Measurements from ENCODE around the gene NPTN. TPM values are rescaled to one million over a fixed set of nuclear protein-coding genes. Genes with fewer than 3 reads are reported as not detected.

NPTN gene
- total and polyA plus RNA-seq, 4 donors: 128 to 221 (median 171) TPM

DNA sequence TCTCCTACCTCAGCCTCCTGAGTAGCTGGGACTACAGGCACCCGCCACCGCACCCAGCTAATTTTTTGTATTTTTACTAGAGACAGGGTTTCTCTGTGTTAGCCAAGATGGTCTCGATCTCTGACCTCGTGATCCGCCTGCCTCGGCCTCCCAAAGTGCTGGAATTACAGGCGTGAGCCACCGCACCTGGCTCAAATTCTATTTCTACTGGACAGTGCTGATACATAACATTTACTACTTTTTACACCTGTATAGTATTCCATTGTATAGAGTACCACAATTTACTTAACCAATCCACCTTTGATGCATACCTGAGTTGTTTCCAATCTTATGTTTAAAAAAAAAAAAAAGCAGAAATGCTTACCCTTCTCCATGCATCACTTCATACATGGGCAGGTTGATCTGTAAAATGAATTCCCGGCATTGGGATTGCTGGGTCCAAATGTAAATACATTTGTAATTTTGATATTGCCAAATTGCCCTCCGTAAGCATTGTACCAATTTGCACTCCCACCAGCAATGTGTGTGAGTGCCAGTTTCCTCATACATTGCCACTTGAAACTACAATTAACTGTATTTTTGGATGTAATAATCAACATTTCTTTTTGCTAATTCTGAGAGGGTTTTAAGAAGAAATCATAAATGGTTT is 94.5 kb downstream of the NPTN start:
- H3K4me1 ChIP-seq (ENCODE audit: control insufficient read depth in 1 of 2, insufficient read depth in 2 of 2, low read length in 2 of 2): no peaks in the 10 kb centered on the region
- peaks cover 2% of the 10 kb centered on the region for H3K9me3 ChIP-seq (ENCODE audit: control insufficient read depth, low read length)
- 97 to 98% methylated on average over 10 of the region's 10 CpGs for WGBS, 2 donors
- no peaks in the 10 kb centered on the region for H3K27me3 ChIP-seq (ENCODE audit: control insufficient read depth in 1 of 2, insufficient read depth in 2 of 2, low read length in 1 of 2)
- H3K4me3 ChIP-seq (ENCODE audit: low read length in 2 of 2): no peak overlapping the region
- DNase-seq: no peak
- no peaks in the 10 kb centered on the region for H3K36me3 ChIP-seq (ENCODE audit: control insufficient read depth in 1 of 2, insufficient read depth in 2 of 2, low read length in 1 of 2)
- intact Hi-C loops (cut with DNase I): no loop called here
- no peak overlapping the region for H3K27ac ChIP-seq (ENCODE audit: low read depth in 1 of 2, low read length in 2 of 2)
- ATAC-seq (ENCODE audit: low FRiP score): no peak

DNA sequence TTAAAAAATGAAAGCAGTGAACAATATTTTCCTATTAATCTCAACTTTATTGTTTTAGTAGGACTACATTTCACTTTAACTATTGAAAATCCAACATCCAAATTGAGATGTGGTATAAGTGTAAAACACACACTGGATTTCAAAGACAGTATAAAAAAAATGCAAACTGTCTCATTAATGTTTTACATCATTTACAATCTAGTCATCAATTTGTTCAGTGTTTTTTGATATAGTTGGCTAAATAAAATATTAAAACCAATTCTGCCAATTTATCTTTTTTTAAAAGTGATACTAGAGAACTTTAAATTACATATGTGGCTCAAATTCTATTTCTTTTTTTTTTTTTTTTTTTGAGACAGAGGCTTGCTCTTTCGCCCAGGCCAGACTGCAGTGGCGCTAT is 95.1 kb downstream of the NPTN start:
- Histone ChIP-seq H3K9me3 (ENCODE audit: control insufficient read depth, low read length) (peaks cover 2% of the 10 kb centered on the region), H3K4me3 (ENCODE audit: low read length in 2 of 2) (no peak overlapping the region), H3K27ac (ENCODE audit: low read depth in 1 of 2, low read length in 2 of 2) (no peak overlapping the region), H3K27me3 (ENCODE audit: control insufficient read depth in 1 of 2, insufficient read depth in 2 of 2, low read length in 1 of 2) (no peaks in the 10 kb centered on the region), H3K36me3 (ENCODE audit: control insufficient read depth in 1 of 2, insufficient read depth in 2 of 2, low read length in 1 of 2) (no peaks in the 10 kb centered on the region), H3K4me1 (ENCODE audit: control insufficient read depth in 1 of 2, insufficient read depth in 2 of 2, low read length in 2 of 2) (no peaks in the 10 kb centered on the region)
- DNase-seq: no peak
- 91 to 100% methylated on average over 2 of the region's 2 CpGs for WGBS, 2 donors
- ATAC-seq (ENCODE audit: low FRiP score): no peak
- intact Hi-C loops (cut with DNase I): no loop called here

DNA sequence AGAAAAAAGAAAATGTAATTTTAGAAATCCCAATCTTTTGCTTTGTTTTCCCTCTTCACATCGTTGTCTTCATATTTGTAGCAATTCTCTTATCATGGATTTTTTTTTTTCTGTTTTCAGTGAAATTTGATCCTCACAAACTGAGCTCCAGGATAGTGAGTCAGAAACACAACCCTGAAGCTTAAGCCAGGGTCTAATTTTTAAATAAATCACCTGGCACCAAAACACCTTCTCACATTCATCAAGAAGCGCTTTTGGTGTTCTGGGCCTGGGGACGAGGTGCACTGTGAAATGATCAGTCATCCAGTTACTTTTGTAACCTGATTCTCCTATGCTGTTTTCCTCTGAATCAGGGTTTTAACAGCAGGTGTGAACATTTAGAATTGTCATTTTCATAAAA is 102.5 kb downstream of the NPTN start:
- H3K4me1 ChIP-seq (ENCODE audit: control insufficient read depth in 1 of 2, insufficient read depth in 2 of 2, low read length in 2 of 2): no peaks in the 10 kb centered on the region
- H3K36me3 ChIP-seq (ENCODE audit: control insufficient read depth in 1 of 2, insufficient read depth in 2 of 2, low read length in 1 of 2): no peaks in the 10 kb centered on the region
- DNase-seq: no peak
- ATAC-seq (ENCODE audit: low FRiP score): no peak
- WGBS, 2 donors: 42 to 49% methylated on average over 3 of the region's 3 CpGs
- no peak overlapping the region for H3K27ac ChIP-seq (ENCODE audit: low read depth in 1 of 2, low read length in 2 of 2)
- intact Hi-C loops (cut with DNase I): no loop called here
- H3K4me3 ChIP-seq (ENCODE audit: low read length in 2 of 2): no peak overlapping the region
- H3K9me3 ChIP-seq (ENCODE audit: control insufficient read depth, low read length): no peaks in the 10 kb centered on the region
- H3K27me3 ChIP-seq (ENCODE audit: control insufficient read depth in 1 of 2, insufficient read depth in 2 of 2, low read length in 1 of 2): no peaks in the 10 kb centered on the region

DNA sequence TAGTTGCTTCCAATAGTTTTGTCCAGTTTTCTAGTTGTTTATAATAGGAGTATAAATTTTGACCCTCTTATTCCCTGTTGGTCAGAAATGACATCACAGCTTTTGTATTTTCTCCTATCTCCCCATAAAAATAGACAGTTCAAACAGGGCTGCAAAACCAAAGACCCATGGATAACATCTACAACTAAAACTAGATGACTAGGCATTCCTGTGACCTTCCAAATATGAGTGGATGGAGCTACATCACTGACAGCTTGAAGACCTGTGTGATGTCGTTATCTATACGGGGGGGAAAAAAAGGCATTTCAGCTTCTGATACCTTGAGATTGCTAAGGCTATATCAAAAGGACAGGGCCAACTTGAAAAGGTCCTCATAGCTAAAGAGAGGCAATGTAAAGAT is 105.6 kb downstream of the NPTN start:
- H3K4me1 ChIP-seq (ENCODE audit: control insufficient read depth in 1 of 2, insufficient read depth in 2 of 2, low read length in 2 of 2): no peaks in the 10 kb centered on the region
- intact Hi-C loops (cut with DNase I): no loop called here
- H3K9me3 ChIP-seq (ENCODE audit: control insufficient read depth, low read length): no peaks in the 10 kb centered on the region
- H3K4me3 ChIP-seq (ENCODE audit: low read length in 2 of 2): no peak overlapping the region
- DNase-seq (no peak), ATAC-seq (ENCODE audit: low FRiP score) (no peak)
- 90 to 94% methylated on average over 2 of the region's 2 CpGs for WGBS, 2 donors
- H3K27ac ChIP-seq (ENCODE audit: low read depth in 1 of 2, low read length in 2 of 2): no peak overlapping the region
- no peaks in the 10 kb centered on the region for H3K36me3 ChIP-seq (ENCODE audit: control insufficient read depth in 1 of 2, insufficient read depth in 2 of 2, low read length in 1 of 2)
- H3K27me3 ChIP-seq (ENCODE audit: control insufficient read depth in 1 of 2, insufficient read depth in 2 of 2, low read length in 1 of 2): no peaks in the 10 kb centered on the region

DNA sequence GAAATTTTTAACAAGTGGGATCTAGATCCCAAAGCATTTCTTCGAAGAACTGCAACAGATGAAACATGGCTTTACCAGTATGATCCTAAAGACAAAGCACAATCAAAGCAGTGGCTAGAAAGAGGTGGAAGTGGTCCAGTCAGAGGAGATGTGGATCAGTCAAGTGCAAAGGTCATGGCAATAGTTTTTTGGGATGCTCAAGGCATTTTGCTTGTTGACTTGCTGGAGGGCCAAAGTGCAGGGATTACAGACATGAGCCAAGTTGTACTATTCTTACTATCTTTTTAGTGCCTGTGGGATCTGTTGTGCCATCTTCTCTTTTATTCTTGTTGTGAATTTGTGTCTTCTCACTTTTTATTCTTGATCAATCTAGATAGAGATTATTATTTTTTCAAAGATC is 108.3 kb downstream of the NPTN start:
- DNase-seq (no peak), ATAC-seq (ENCODE audit: low FRiP score) (no peak)
- Histone ChIP-seq H3K4me1 (ENCODE audit: control insufficient read depth in 1 of 2, insufficient read depth in 2 of 2, low read length in 2 of 2) (no peaks in the 10 kb centered on the region), H3K27me3 (ENCODE audit: control insufficient read depth in 1 of 2, insufficient read depth in 2 of 2, low read length in 1 of 2) (no peaks in the 10 kb centered on the region), H3K36me3 (ENCODE audit: control insufficient read depth in 1 of 2, insufficient read depth in 2 of 2, low read length in 1 of 2) (no peaks in the 10 kb centered on the region), H3K27ac (ENCODE audit: low read depth in 1 of 2, low read length in 2 of 2) (no peak overlapping the region), H3K4me3 (ENCODE audit: low read length in 2 of 2) (no peak overlapping the region), H3K9me3 (ENCODE audit: control insufficient read depth, low read length) (no peaks in the 10 kb centered on the region)
- 97% methylated on average over 1 of the region's 1 CpG for WGBS, 2 donors
- intact Hi-C loops (cut with DNase I): no loop called here

DNA sequence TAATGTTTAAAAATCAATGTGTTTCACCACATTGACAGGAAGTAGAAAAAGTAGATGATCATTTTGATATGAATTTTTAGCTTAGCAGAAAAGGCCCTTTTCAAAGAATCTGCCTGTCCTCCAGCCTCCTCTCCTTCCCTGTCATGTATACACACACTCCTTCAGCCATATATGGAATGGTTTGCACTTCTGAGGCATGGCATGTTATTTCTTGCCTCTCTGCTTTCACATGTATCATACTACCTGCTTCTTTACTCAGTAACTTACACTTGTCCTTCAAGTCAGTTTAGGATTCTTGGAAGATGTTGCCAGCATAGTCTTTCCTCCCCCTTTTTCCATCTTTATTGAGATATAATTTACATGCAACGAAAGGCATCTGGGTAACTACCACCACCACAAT is 111.2 kb downstream of the NPTN start:
- WGBS, 2 donors: 82 to 92% methylated on average over 1 of the region's 1 CpG
- intact Hi-C loops (cut with DNase I): no loop called here
- H3K4me1 ChIP-seq (ENCODE audit: control insufficient read depth in 1 of 2, insufficient read depth in 2 of 2, low read length in 2 of 2): no peaks in the 10 kb centered on the region
- no peaks in the 10 kb centered on the region for H3K9me3 ChIP-seq (ENCODE audit: control insufficient read depth, low read length)
- H3K36me3 ChIP-seq (ENCODE audit: control insufficient read depth in 1 of 2, insufficient read depth in 2 of 2, low read length in 1 of 2): no peaks in the 10 kb centered on the region
- no peak overlapping the region for H3K4me3 ChIP-seq (ENCODE audit: low read length in 2 of 2)
- no peak for DNase-seq
- no peaks in the 10 kb centered on the region for H3K27me3 ChIP-seq (ENCODE audit: control insufficient read depth in 1 of 2, insufficient read depth in 2 of 2, low read length in 1 of 2)
- ATAC-seq (ENCODE audit: low FRiP score): no peak
- no peak overlapping the region for H3K27ac ChIP-seq (ENCODE audit: low read depth in 1 of 2, low read length in 2 of 2)

DNA sequence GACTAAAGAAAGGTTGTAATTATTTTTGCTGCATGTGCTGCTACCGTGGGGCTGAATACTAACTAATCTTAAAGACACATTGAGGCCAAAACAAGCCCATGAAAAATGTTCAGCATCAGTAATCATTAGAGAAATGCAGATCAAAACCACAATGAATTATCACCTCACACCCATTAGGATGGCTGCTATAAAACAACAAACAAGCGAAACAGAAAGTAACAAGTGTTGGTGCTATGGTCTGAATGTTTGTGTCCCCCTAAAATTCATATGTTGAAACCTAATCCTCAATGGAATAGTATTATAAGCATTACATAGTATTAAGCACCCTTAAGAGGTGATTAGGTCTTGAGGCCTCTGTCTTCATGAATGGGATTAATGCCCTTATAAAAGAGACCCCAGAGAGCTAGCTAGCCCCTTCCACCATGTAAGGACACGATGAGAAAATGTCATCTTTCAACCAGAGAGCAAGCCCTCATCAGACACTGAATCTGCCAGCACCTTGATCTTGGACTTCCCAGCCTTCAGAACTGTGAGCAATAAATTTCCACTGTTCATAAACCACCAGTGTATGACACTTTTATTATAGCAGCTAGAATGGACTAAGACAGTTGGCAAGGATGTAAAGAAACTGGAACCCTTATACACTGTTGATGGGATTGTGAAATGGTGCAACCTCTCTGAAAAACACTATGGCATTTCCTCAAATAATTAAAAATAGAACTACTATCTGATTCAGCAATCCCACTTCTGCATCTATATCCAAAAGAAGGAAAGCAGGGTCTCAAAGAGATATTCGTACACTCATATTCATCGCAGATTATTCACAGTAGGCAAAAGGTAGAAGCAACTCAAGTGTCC is 114.1 kb downstream of the NPTN start:
- no peak for DNase-seq
- no peaks in the 10 kb centered on the region for H3K4me1 ChIP-seq (ENCODE audit: control insufficient read depth in 1 of 2, insufficient read depth in 2 of 2, low read length in 2 of 2)
- ATAC-seq (ENCODE audit: low FRiP score): no peak
- peaks cover 3% of the 10 kb centered on the region for H3K9me3 ChIP-seq (ENCODE audit: control insufficient read depth, low read length)
- no peaks in the 10 kb centered on the region for H3K27me3 ChIP-seq (ENCODE audit: control insufficient read depth in 1 of 2, insufficient read depth in 2 of 2, low read length in 1 of 2)
- intact Hi-C loops (cut with DNase I): no loop called here
- 77 to 78% methylated on average over 5 of the region's 5 CpGs for WGBS, 2 donors
- no peaks in the 10 kb centered on the region for H3K36me3 ChIP-seq (ENCODE audit: control insufficient read depth in 1 of 2, insufficient read depth in 2 of 2, low read length in 1 of 2)
- no peak overlapping the region for H3K4me3 ChIP-seq (ENCODE audit: low read length in 2 of 2)
- H3K27ac ChIP-seq (ENCODE audit: low read depth in 1 of 2, low read length in 2 of 2): no peak overlapping the region

DNA sequence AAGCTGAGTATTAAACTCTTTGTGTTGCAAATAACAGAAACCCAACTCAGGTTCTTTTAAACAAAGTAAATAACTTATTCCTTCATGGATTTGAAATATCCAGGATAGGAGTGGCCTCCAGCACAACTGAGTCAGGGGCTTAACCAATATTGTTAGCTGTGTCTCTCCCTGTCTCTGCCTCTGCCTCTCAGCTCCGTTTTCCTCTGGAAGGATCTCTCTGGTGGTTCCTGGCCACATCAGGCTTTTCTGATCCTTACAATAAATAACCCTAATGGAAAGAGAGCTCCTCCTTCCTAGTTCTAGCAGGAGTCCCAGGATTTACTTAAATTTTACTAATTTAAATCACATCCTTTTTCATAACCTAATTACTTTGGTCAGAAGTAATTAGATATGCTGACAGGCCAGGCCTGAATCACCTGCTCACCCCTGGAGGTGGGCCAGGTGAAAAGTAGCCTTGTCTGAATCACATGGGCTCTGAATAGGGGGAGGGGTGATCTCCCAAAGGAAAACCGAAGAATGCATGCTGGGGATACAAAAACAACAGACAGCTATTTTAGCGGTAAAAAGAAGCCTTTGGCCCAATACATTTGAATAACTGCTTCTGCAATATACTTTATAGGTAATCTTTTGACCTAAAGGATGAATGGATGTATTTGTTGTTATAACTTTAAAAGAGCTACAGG is 114.9 kb downstream of the NPTN start:
- DNase-seq (no peak), ATAC-seq (ENCODE audit: low FRiP score) (no peak)
- intact Hi-C loops (cut with DNase I): no loop called here
- no peaks in the 10 kb centered on the region for H3K4me1 ChIP-seq (ENCODE audit: control insufficient read depth in 1 of 2, insufficient read depth in 2 of 2, low read length in 2 of 2)
- H3K27ac ChIP-seq (ENCODE audit: low read depth in 1 of 2, low read length in 2 of 2): no peak overlapping the region
- H3K9me3 ChIP-seq (ENCODE audit: control insufficient read depth, low read length): peaks cover 3% of the 10 kb centered on the region
- no peaks in the 10 kb centered on the region for H3K27me3 ChIP-seq (ENCODE audit: control insufficient read depth in 1 of 2, insufficient read depth in 2 of 2, low read length in 1 of 2)
- H3K4me3 ChIP-seq (ENCODE audit: low read length in 2 of 2): no peak overlapping the region
- 26 to 40% methylated on average over 3 of the region's 3 CpGs for WGBS, 2 donors
- H3K36me3 ChIP-seq (ENCODE audit: control insufficient read depth in 1 of 2, insufficient read depth in 2 of 2, low read length in 1 of 2): no peaks in the 10 kb centered on the region
